Neural progenitor cell (in vitro differentiated cells): ENCODE measurements around the gene CTCF. TPM values are rescaled to one million over a fixed set of nuclear protein-coding genes. Genes with fewer than 3 reads are reported as not detected.
A peak's percentile ranks its signal among the peaks of the same experiment; 100 is the strongest.

Source experiments
- DNase-seq: peaks from one replicate; pipeline ENCODE4 v3.0.0-alpha.2; 2016; ENCODE audit warnings: low spot score
- H2AFZ ChIP-seq: fragments of 200-600 bp; sonication (generic); replicated peaks from 2 replicates; pipeline ENCODE4 v1.6.1; 2016; ENCODE audit warnings: antibody characterized with exemption
- H3F3A ChIP-seq: fragments of 200-600 bp; sonication (generic); 2 replicates; pipeline ENCODE4 v1.6.1; 2016; ENCODE audit warnings: antibody characterized with exemption, low read depth
- H3K27ac ChIP-seq: fragments of 200-600 bp; sonication (generic); 2 replicates; pipeline ENCODE4 v1.5.1; 2016; ENCODE audit warnings: mild to moderate bottlenecking
- H3K27me3 ChIP-seq: fragments of 200-600 bp; sonication (generic); 2 replicates; pipeline ENCODE4 v1.6.1; 2016; ENCODE audit warnings: mild to moderate bottlenecking, moderate library complexity
- H3K36me3 ChIP-seq: fragments of 200-600 bp; sonication (generic); 2 replicates; pipeline ENCODE4 v1.5.1; 2016
- H3K4me1 ChIP-seq: fragments of 200-600 bp; sonication (generic); 2 replicates; pipeline ENCODE4 v1.6.1; 2016; ENCODE audit warnings: mixed run types
- H3K4me2 ChIP-seq: fragments of 200-600 bp; sonication (generic); 2 replicates; pipeline ENCODE4 v1.6.1; 2016
- H3K4me3 ChIP-seq: fragments of 200-600 bp; sonication (generic); 2 replicates; pipeline ENCODE4 v1.5.1; 2016
- H3K79me2 ChIP-seq: fragments of 200-600 bp; sonication (generic); 2 replicates; pipeline ENCODE4 v1.6.1; 2016; ENCODE audit warnings: low read depth
- H3K9ac ChIP-seq: fragments of 200-600 bp; sonication (generic); 2 replicates; pipeline ENCODE4 v1.6.1; 2016
- H3K9me3 ChIP-seq: fragments of 200-600 bp; sonication (generic); 2 replicates; pipeline ENCODE4 v1.5.1; 2016; ENCODE audit warnings: low read depth
- H4K20me1 ChIP-seq: fragments of 200-600 bp; sonication (generic); 2 replicates; pipeline ENCODE4 v1.6.1; 2016; ENCODE audit warnings: low read depth
- H3K27ac Mint-ChIP-seq: 3 replicates; pipeline ENCODE4 v1.8.0; 2021; ENCODE audit warnings: mixed read lengths
- H3K27me3 Mint-ChIP-seq: 2 replicates; pipeline ENCODE4 v1.8.0; 2022; ENCODE audit warnings: low read depth, mild to moderate bottlenecking, inconsistent platforms, moderate library complexity, mixed read lengths; ENCODE audit not compliant: insufficient read depth
- H3K36me3 Mint-ChIP-seq: 3 replicates; pipeline ENCODE4 v1.8.0; 2021; ENCODE audit warnings: mixed read lengths
- H3K4me1 Mint-ChIP-seq: 3 replicates; pipeline ENCODE4 v1.8.0; 2021; ENCODE audit warnings: mixed read lengths
- H3K4me3 Mint-ChIP-seq: 3 replicates; pipeline ENCODE4 v1.8.0; 2021; ENCODE audit warnings: mild to moderate bottlenecking, moderate library complexity, mixed read lengths
- H3K9me3 Mint-ChIP-seq: 3 replicates; pipeline ENCODE4 v1.8.0; 2020; ENCODE audit warnings: mixed read lengths
- CTCF ChIP-seq: fragments of 200-600 bp; sonication (generic); IDR thresholded peaks from 2 replicates; pipeline ENCODE4 v1.5.1; 2017; ENCODE audit warnings: antibody characterized with exemption, mild to moderate bottlenecking
- EZH2 ChIP-seq: fragments of 200-600 bp; sonication (generic); IDR thresholded peaks from 2 replicates; pipeline ENCODE4 v1.6.1; 2017; ENCODE audit warnings: antibody characterized with exemption, mild to moderate bottlenecking, moderate library complexity
- EZH2phosphoT487 ChIP-seq: fragments of 200-600 bp; sonication (generic); IDR thresholded peaks from 2 replicates; pipeline ENCODE4 v1.6.1; 2017; ENCODE audit warnings: antibody characterized with exemption
- total RNA-seq: library from RNA; depleted of rRNA; stranded (reverse); fragments of >200 nt; gene quantifications from 2 replicates; pipeline ENCODE4 v1.2.3, GENCODE V29; 2015; ENCODE audit warnings: low replicate concordance

CTCF gene
- total RNA-seq, 1 donor from 2014 or later = 76.3 TPM

GRCh38 chr16:67660564-67661028 is 98.3 kb downstream of the CTCF start, which contains the start of gene PARD6A:
TSS of gene PARD6A (plus strand) at chr16:67660960. CDS start at chr16:67661039, 79 bp downstream.
- H3K9me3 ChIP-seq = no peaks in the 10 kb centered on the region
- H4K20me1 ChIP-seq = peaks cover 71% of the 10 kb centered on the region
- H3K4me3 ChIP-seq = peak within 1 kb of the TSS; percentile 77
- no peaks in the 10 kb centered on the region for H3K36me3 ChIP-seq
- H2AFZ ChIP-seq = peak within 1 kb of the TSS; percentile 92
- peaks cover 3% of the 10 kb centered on the region for H3K27me3 ChIP-seq
- peaks cover 8% of the 10 kb centered on the region for H3K79me2 ChIP-seq
- peak within 1 kb of the TSS; percentile 94 for H3K4me3 Mint-ChIP-seq
- peaks cover 21% of the 10 kb centered on the region for H3K4me1 Mint-ChIP-seq
- peak; percentile 100 for DNase-seq
- H3K9ac ChIP-seq = peak within 1 kb of the TSS; percentile 54
- H3K27ac ChIP-seq = peak within 1 kb of the TSS; percentile 66
- H3K27ac Mint-ChIP-seq = no peak within 1 kb of the TSS
- H3K4me2 ChIP-seq = peak within 1 kb of the TSS; percentile 79
- H3K9me3 Mint-ChIP-seq = no peaks in the 10 kb centered on the region
- H3K4me1 ChIP-seq = peaks cover 9% of the 10 kb centered on the region
- H3K27me3 Mint-ChIP-seq = peaks cover 3% of the 10 kb centered on the region
- peaks cover 10% of the 10 kb centered on the region for H3K36me3 Mint-ChIP-seq
- peaks cover 21% of the 10 kb centered on the region for H3F3A ChIP-seq
- TF ChIP-seq EZH2 (no peak), EZH2phosphoT487 (no peak), CTCF (no peak)

DNA sequence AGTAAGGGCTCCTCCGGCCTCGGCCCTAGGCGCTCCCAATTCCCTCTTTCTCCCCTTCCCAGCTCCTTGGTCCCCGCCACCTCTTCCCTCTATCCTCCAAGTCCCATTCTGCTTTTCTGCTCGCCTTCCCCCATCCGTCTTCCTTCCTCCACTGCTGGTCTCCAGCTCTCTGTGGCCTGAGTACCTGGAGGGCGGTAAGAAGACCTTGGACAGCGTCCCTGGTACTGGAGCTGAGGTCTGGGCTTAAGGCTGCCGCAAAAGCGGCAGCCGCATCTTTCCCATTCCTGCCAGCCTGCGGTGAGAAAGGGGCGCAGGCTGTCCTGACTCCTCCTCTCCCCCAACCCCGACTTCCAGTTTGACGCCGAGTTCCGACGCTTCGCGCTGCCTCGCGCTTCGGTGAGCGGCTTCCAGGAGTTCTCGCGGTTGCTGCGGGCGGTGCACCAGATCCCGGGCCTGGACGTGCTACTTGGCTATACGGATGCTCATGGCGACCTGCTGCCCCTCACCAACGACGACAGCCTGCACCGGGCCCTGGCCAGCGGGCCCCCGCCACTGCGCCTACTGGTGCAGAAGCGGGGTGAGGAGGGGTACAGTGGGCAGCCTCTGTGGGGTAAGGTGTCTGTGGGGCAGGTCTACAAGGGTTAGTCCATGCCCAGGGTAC is 98.9 kb downstream of the CTCF start:
- H3K4me1 Mint-ChIP-seq = peaks cover 24% of the 10 kb centered on the region
- peak overlapping the region; percentile 94 for H3K4me3 Mint-ChIP-seq
- Histone ChIP-seq H3K27me3 (peaks cover 3% of the 10 kb centered on the region), H3K9me3 (no peaks in the 10 kb centered on the region), H2AFZ (peak overlapping the region; percentile 72), H3F3A (peaks cover 21% of the 10 kb centered on the region), H3K27ac (no peak overlapping the region), H3K79me2 (peaks cover 8% of the 10 kb centered on the region), H4K20me1 (peaks cover 68% of the 10 kb centered on the region), H3K4me2 (peak overlapping the region; percentile 79), H3K36me3 (no peaks in the 10 kb centered on the region), H3K4me1 (peaks cover 13% of the 10 kb centered on the region), H3K4me3 (peak overlapping the region; percentile 77), H3K9ac (no peak overlapping the region)
- H3K27me3 Mint-ChIP-seq = no peaks in the 10 kb centered on the region
- H3K27ac Mint-ChIP-seq = no peak overlapping the region
- H3K9me3 Mint-ChIP-seq = no peaks in the 10 kb centered on the region
- peak; percentile 90 for DNase-seq
- H3K36me3 Mint-ChIP-seq = peaks cover 10% of the 10 kb centered on the region
- TF ChIP-seq EZH2phosphoT487 = no peak
- TF ChIP-seq CTCF = no peak
- TF ChIP-seq EZH2 = no peak

DNA sequence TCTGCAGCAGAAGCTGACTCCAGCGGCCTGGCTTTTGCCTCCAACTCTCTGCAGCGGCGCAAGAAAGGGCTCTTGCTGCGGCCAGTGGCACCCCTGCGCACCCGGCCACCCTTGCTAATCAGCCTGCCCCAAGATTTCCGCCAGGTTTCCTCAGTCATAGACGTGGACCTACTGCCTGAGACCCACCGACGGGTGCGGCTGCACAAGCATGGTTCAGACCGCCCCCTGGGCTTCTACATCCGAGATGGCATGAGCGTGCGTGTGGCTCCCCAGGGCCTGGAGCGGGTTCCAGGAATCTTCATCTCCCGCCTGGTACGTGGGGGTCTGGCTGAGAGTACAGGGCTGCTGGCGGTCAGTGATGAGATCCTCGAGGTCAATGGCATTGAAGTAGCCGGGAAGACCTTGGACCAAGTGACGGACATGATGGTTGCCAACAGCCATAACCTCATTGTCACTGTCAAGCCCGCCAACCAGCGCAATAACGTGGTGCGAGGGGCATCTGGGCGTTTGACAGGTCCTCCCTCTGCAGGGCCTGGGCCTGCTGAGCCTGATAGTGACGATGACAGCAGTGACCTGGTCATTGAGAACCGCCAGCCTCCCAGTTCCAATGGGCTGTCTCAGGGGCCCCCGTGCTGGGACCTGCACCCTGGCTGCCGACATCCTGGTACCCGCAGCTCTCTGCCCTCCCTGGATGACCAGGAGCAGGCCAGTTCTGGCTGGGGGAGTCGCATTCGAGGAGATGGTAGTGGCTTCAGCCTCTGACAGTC is 99.7 kb downstream of the CTCF start:
- no peak for TF ChIP-seq EZH2phosphoT487
- no peak for TF ChIP-seq CTCF
- TF ChIP-seq EZH2 = no peak
- Histone ChIP-seq H3F3A (peaks cover 24% of the 10 kb centered on the region), H3K4me3 (peak overlapping the region; percentile 77), H2AFZ (no peak overlapping the region), H4K20me1 (peaks cover 64% of the 10 kb centered on the region), H3K9me3 (no peaks in the 10 kb centered on the region), H3K9ac (no peak overlapping the region), H3K27me3 (peaks cover 6% of the 10 kb centered on the region), H3K4me1 (peaks cover 16% of the 10 kb centered on the region), H3K36me3 (no peaks in the 10 kb centered on the region), H3K27ac (no peak overlapping the region), H3K79me2 (peaks cover 8% of the 10 kb centered on the region), H3K4me2 (peak overlapping the region; percentile 79)
- peaks cover 25% of the 10 kb centered on the region for H3K4me1 Mint-ChIP-seq
- H3K36me3 Mint-ChIP-seq = peaks cover 10% of the 10 kb centered on the region
- H3K9me3 Mint-ChIP-seq = no peaks in the 10 kb centered on the region
- no peak overlapping the region for H3K27ac Mint-ChIP-seq
- H3K27me3 Mint-ChIP-seq = peaks cover 1% of the 10 kb centered on the region
- DNase-seq = no peak
- peak overlapping the region; percentile 94 for H3K4me3 Mint-ChIP-seq
